IPS-15b (cell line): ENCODE results near the gene IZUMO1R.
"Not testable (repeated sequence)": the region's sequence is repeated elsewhere in the genome, so short reads cannot be mapped to it uniquely, and the experiment has no call there.

Experiments used
- H3K27me3 ChIP-seq: one replicate; pipeline ENCODE4 v1.6.1; 2013; ENCODE audit warnings: low read length; ENCODE audit not compliant: control insufficient read depth, insufficient read depth
- H3K36me3 ChIP-seq: one replicate; pipeline ENCODE4 v1.6.1; 2013; ENCODE audit warnings: low read length; ENCODE audit not compliant: control insufficient read depth, insufficient read depth
- H3K4me1 ChIP-seq: one replicate; pipeline ENCODE4 v1.6.1; 2013; ENCODE audit warnings: mild to moderate bottlenecking, low read length; ENCODE audit not compliant: control insufficient read depth, insufficient read depth
- H3K4me3 ChIP-seq: one replicate; pipeline ENCODE4 v1.5.1; 2013; ENCODE audit warnings: low read depth, low read length
- H3K9ac ChIP-seq: one replicate; pipeline ENCODE4 v1.6.1; 2013; ENCODE audit warnings: low read depth, mild to moderate bottlenecking, low read length
- H3K9me3 ChIP-seq: one replicate; pipeline ENCODE4 v1.6.1; 2013; ENCODE audit warnings: mild to moderate bottlenecking, low read length; ENCODE audit not compliant: control insufficient read depth, insufficient read depth

IZUMO1R gene

DNA sequence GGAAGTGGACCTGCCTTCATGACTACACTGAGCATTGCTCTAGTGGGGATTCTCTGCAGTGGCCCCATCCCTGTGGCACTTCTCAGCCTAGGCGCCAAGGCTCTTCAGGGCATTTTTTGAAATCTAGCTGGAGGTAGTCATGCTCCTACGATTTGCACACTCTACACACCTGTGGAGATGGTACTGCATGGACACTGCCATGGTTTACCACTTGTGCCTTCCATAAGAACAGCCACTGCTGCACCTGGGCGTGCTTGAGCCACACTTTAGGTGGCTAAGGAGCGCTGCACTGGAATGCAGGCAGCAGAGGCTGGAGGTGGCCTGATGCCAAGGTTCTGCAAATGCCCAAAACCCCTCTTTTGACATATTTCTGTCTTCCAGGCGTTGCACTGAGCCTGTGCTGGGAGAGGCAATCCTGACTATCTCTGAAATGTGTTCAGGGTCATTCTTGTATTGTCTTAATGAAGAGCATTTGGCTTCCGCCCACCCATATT is 24.3 kb downstream of the IZUMO1R start:
- H3K9ac ChIP-seq = no peak overlapping the region
- no peaks in the 10 kb centered on the region for H3K9me3 ChIP-seq
- no peaks in the 10 kb centered on the region for H3K4me1 ChIP-seq
- no peaks in the 10 kb centered on the region for H3K36me3 ChIP-seq
- H3K4me3 ChIP-seq = no peak overlapping the region
- H3K27me3 ChIP-seq = peaks cover 2% of the 10 kb centered on the region

DNA sequence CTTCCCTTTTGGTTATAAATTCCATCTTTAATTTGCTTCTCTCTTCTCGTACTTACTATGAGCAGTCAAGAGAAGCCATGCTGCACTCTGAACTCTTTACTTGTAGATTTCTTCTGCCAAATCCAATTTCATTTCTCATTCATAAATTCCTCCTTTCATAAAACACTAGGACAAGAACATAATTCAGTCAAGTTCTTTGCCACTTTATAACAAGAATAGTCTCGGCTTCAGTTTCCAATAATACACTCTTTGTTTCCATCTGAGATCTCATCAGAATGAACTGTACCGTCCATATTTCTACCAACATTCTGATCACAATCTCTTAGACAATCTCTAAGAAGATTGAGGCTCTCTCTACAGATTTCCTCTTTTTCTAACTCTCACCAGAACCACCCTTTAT is 25.1 kb downstream of the IZUMO1R start:
- peaks cover 2% of the 10 kb centered on the region for H3K27me3 ChIP-seq
- H3K36me3 ChIP-seq = no peaks in the 10 kb centered on the region
- H3K4me3 ChIP-seq = no peak overlapping the region

DNA sequence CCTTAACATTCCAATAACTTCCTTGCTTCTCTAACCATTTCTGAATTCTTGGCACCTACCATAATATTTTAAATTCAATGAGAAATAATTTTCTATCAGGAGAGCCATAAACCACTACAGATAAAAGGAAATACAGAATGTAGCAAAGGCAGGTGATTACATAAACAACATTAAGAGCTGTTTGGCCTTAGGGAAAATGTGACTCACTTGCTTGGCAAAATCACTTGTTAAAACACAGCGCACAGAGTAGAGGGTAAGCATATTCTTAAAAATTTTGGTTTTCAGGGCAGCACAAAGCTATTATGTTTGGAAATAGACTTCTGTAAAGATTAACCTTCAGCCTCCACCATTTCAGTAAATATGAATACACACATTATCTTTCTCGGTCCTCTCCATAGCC is 26.4 kb downstream of the IZUMO1R start:
- no peaks in the 10 kb centered on the region for H3K36me3 ChIP-seq
- no peaks in the 10 kb centered on the region for H3K9me3 ChIP-seq
- H3K4me1 ChIP-seq = no peaks in the 10 kb centered on the region

More for the DNA sequence above, 25.1 kb downstream of the IZUMO1R start:
- Histone ChIP-seq H3K9me3 (no peaks in the 10 kb centered on the region), H3K4me1 (no peaks in the 10 kb centered on the region), H3K9ac (no peak overlapping the region)

DNA sequence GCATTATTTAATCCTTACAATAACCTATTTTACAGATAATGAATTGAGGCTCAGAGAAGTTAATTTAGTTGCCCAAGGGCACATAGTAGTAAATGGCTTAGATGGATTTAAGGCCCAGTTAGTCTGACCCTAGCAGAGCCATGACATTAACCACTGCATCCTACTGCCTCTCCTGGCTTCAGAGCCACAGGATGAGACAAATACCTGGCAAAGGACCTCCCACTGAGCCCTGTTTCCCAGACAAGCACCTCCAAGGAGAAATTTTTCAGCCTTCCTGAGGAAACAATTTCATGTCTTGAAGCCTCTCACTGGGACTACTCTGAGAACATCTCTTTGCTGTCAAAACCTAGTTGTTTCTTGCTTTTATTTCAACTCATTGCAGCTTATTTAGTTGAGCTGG is 28.4 kb downstream of the IZUMO1R start:
- Histone ChIP-seq H3K4me1 (no peaks in the 10 kb centered on the region), H3K9ac (no peak overlapping the region), H3K27me3 (no peaks in the 10 kb centered on the region), H3K9me3 (no peaks in the 10 kb centered on the region), H3K4me3 (no peak overlapping the region), H3K36me3 (no peaks in the 10 kb centered on the region)

More for the DNA sequence above, 26.4 kb downstream of the IZUMO1R start:
- peaks cover 2% of the 10 kb centered on the region for H3K27me3 ChIP-seq
- H3K9ac ChIP-seq = no peak overlapping the region
- no peak overlapping the region for H3K4me3 ChIP-seq

DNA sequence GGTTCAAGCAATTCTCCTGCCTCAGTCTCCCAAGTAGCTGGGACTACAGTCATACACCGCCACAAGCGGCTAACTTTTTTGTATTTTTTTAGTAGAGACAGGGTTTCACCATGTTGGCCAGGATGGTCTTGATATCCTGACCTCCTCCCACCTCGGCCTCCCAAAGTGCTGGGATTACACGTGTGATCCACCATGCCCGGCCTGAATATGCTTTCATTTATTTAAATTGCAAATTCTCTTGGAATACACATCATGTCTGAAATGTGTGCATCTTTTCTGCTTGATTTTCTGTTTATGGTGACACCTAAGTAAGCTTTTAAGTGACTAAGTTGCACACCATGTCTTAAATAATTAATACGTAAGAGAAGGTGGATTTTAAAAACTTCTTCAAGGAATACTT is 31.7 kb downstream of the IZUMO1R start:
- Histone ChIP-seq H3K9me3 (no peaks in the 10 kb centered on the region), H3K4me3 (no peak overlapping the region), H3K4me1 (no peaks in the 10 kb centered on the region), H3K9ac (no peak overlapping the region), H3K36me3 (no peaks in the 10 kb centered on the region), H3K27me3 (no peaks in the 10 kb centered on the region)

DNA sequence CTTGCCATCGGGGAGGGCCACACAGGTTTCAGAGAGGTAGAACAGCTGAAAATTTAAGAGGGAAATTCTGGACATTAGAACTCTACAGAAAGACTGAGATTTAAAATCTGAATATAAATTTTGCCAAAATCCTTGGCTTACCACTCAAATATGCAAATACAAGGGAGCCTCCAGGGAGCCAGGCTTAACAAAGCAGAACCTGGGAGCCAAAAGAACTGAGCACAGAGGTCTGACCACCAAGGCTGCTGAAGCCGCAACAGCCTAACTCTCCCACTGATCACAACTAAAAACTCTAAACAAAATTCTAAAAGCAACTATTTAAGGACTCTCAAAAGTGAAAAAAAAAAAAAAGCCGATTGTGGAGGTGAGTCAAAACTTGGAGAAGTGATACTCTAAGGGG is 34.3 kb downstream of the IZUMO1R start:
- no peaks in the 10 kb centered on the region for H3K4me1 ChIP-seq
- no peaks in the 10 kb centered on the region for H3K27me3 ChIP-seq
- H3K9me3 ChIP-seq = no peaks in the 10 kb centered on the region
- H3K36me3 ChIP-seq = no peaks in the 10 kb centered on the region
- H3K4me3 ChIP-seq = no peak overlapping the region
- H3K9ac ChIP-seq = no peak overlapping the region

DNA sequence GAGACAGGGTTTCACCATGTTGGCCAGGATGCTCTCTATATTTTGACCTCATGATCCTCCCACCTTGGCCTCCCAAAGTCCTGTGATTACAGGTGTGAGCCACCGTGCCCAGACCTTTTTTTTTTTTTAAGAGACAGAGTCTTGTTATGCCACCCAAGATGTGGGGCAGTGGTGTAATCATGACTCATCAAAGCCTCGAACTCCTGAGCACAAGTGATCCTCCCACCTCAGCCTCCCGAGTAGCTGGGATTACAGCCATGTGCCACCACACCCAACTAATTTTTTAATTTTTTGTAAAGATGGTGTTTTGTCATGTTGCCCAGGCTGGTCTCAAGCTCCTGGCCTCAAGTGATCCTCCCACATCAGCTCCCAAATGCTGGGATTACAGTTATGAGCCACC is 37.9 kb downstream of the IZUMO1R start:
- Histone ChIP-seq H3K9me3 (peaks cover 6% of the 10 kb centered on the region), H3K9ac (no peak overlapping the region), H3K4me3 (no peak overlapping the region), H3K36me3 (no peaks in the 10 kb centered on the region), H3K27me3 (no peaks in the 10 kb centered on the region), H3K4me1 (no peaks in the 10 kb centered on the region)

DNA sequence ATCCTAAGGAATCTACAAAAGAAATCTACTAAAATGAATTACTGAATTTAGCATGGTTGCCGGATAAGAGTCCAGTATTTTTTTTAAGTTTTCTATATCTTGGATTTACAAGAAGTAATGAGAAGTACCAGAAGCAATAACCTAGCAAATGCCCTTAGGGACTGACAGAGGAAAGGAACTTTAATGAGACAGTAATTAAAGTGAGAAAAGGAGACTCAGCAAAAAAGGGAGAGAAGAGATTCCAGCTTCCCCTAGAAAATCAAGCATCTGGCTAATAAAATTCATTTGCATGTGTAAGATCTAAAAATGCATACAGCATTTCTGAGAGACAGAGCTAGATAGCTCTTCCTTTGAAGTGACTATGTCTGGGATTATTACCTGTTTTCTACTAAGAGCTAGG is 39.1 kb downstream of the IZUMO1R start:
- H3K27me3 ChIP-seq = no peaks in the 10 kb centered on the region
- H3K4me3 ChIP-seq = no peak overlapping the region
- no peaks in the 10 kb centered on the region for H3K4me1 ChIP-seq
- H3K9ac ChIP-seq = no peak overlapping the region
- H3K36me3 ChIP-seq = no peaks in the 10 kb centered on the region
- peaks cover 6% of the 10 kb centered on the region for H3K9me3 ChIP-seq

DNA sequence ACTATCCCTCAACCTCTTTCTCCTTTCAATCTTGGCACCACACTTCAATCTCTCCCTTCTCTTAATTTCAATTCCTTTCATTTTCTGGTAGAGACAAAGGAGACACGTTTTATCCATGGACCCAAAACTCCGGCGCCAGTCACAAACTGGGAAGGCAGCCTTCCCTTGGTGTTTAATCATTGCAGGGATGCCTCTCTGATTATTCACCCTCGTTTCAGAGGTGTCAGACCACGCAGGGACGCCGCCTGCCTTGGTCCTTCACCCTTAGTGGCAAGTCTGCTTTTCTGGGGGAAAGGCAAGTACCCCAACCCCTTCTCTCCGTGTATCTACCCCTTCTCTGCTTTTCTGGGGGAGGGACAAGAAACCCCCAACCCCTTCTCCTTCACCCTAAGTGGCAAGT is 41.9 kb downstream of the IZUMO1R start:
- not testable (repeated sequence) for H3K36me3 ChIP-seq, H3K27me3 ChIP-seq, H3K9me3 ChIP-seq, H3K9ac ChIP-seq, H3K4me3 ChIP-seq, H3K4me1 ChIP-seq

DNA sequence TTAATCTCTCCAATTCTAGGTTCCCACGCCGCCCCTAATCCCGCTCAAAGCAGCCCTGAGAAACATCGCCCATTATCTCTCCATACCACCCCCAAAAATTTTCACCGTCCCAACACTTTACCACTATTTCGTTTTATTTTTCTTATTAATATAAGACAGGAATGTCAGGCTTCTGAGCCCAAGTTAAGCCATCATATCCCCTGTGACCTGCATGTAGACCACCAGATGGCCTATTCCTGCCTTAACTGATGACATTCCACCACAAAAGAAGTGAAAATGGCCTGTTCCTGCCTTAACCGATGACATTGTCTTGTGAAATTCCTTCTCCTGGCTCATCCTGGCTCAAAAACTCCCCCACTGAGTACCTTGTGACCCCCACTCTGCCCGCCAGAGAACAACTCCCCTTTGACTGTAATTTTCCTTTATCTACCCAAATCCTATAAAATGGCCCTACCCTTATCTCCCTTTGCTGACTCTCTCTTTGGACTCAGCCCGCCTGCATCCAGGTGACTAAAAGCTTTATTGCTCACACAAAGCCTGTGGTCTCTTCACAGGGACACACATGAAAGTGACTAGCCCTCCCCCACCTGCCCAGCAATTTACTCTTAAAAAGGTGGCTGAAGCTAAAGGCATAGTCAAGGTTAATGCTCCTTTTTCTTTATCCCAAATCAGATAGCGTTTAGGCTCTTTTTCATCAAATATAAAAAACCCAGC is 46.6 kb downstream of the IZUMO1R start:
- not testable (repeated sequence) for H3K4me1 ChIP-seq, H3K27me3 ChIP-seq, H3K36me3 ChIP-seq, H3K9me3 ChIP-seq, H3K9ac ChIP-seq, H3K4me3 ChIP-seq
